Astrocyte (in vitro differentiated cells and primary cell): ENCODE measurements around the gene SCAMP4.

Experiments
- CTCF ChIP-seq: IDR thresholded peaks from 2 replicates; pipeline ENCODE4 v1.5.1; 2011; ENCODE audit warnings: low read depth, mild to moderate bottlenecking, inconsistent platforms, low read length, moderate library complexity; ENCODE audit not compliant: insufficient read depth
- EZH2 ChIP-seq: IDR thresholded peaks from 2 replicates; pipeline ENCODE4 v1.6.1; 2012; ENCODE audit warnings: mild to moderate bottlenecking, low read length, inconsistent platforms; ENCODE audit not compliant: insufficient read depth

GRCh38 chr19:1866693-1867348 is 38.4 kb upstream of the SCAMP4 start:
- TF ChIP-seq CTCF = no peak
- TF ChIP-seq EZH2 = no peak
